H1 (cell line): Measurements from ENCODE around the gene VRK3. TPM values are rescaled to one million over a fixed set of nuclear protein-coding genes. Genes with fewer than 3 reads are reported as not detected.

Source experiments
- CTCF ChIA-PET: fragments of 300-600 bp; sonication (Branson Sonifier 250); formaldehyde crosslinking; loops from one replicate; lab custom pipeline; 2021; ENCODE audit not compliant: partially characterized antibody; lab: Charles Lee
- POLR2A ChIA-PET: fragments of 300-600 bp; sonication (Branson Sonifier 250); formaldehyde crosslinking; loops from one replicate; lab custom pipeline; 2021; ENCODE audit warnings: inconsistent platforms; ENCODE audit not compliant: partially characterized antibody; lab: Charles Lee
- DNase-seq, 2 experiments: peaks; one replicate each; pipeline versions ENCODE4 v3.0.0 to v3.0.0-alpha.2; 2010 to 2022; ENCODE audit warnings: low spot score in 2 of 2, low read depth in 1 of 2, mixed read lengths in 1 of 2
- FAIRE-seq: peaks from 2 replicates; lab custom pipeline; 2011; peaks lifted over from hg19 to GRCh38; lab: Jason Lieb, UNC
- H2AFZ ChIP-seq: 2 replicates; pipeline ENCODE4 v1.8.1; 2012; ENCODE audit warnings: low read length, inconsistent platforms
- H2AK5ac ChIP-seq: 2 replicates; pipeline ENCODE4 v1.6.1; 2013; ENCODE audit warnings: low read depth, low read length
- H2BK120ac ChIP-seq: replicated peaks from 2 replicates; pipeline ENCODE3; 2013; ENCODE audit warnings: low read depth, low read length, inconsistent platforms
- H2BK12ac ChIP-seq: 2 replicates; pipeline ENCODE4 v1.6.1; 2013; ENCODE audit warnings: low read depth, low read length
- H2BK15ac ChIP-seq: 2 replicates; pipeline ENCODE4 v1.6.1; 2013; ENCODE audit warnings: low read length
- H2BK20ac ChIP-seq: 2 replicates; pipeline ENCODE4 v1.6.1; 2013; ENCODE audit warnings: low read length
- H2BK5ac ChIP-seq: 2 replicates; pipeline ENCODE4 v1.6.1; 2013; ENCODE audit warnings: low read depth, low read length
- H3K14ac ChIP-seq: 2 replicates; pipeline ENCODE4 v1.6.1; 2013; ENCODE audit warnings: inconsistent platforms; ENCODE audit not compliant: insufficient read length
- H3K18ac ChIP-seq: 2 replicates; pipeline ENCODE4 v1.6.1; 2013; ENCODE audit warnings: low read length; ENCODE audit errors: extremely low read depth
- H3K23ac ChIP-seq: 2 replicates; pipeline ENCODE4 v1.6.1; 2013; ENCODE audit warnings: inconsistent platforms; ENCODE audit not compliant: insufficient read length
- H3K23me2 ChIP-seq: 2 replicates; pipeline ENCODE4 v1.6.1; 2013; ENCODE audit warnings: low read depth, low read length
- H3K27ac ChIP-seq: 2 replicates; pipeline ENCODE4 v1.6.1; 2011; ENCODE audit warnings: low read depth, low read length, inconsistent platforms
- H3K27me3 ChIP-seq, 4 experiments: replicated peaks in 1 of 4; 1 replicate in 1 of 4; 2 replicates in 3 of 4; pipeline versions ENCODE4 v1.6.1 to v1.8.1; 2011 to 2013; ENCODE audit warnings: low read length in 3 of 4, mild to moderate bottlenecking in 3 of 4, inconsistent platforms in 2 of 4, mixed read lengths in 2 of 4, moderate library complexity in 1 of 4; ENCODE audit not compliant: control insufficient read depth in 3 of 4, insufficient read depth in 3 of 4; ENCODE audit errors: extremely low read depth in 1 of 4
- H3K36me3 ChIP-seq, 4 experiments: 2 replicates each; pipeline versions ENCODE4 v1.6.1 to v1.8.1; 2011 to 2013; ENCODE audit warnings: mild to moderate bottlenecking in 4 of 4, low read length in 3 of 4, moderate library complexity in 2 of 4, control low read depth in 1 of 4, inconsistent platforms in 1 of 4; ENCODE audit not compliant: insufficient read depth in 4 of 4, control insufficient read depth in 2 of 4
- H3K4ac ChIP-seq: replicated peaks from 2 replicates; pipeline ENCODE3; 2013; ENCODE audit warnings: low read length, low read depth, mixed read lengths, inconsistent platforms; ENCODE audit not compliant: insufficient read length
- H3K4me1 ChIP-seq, 4 experiments: replicated peaks in 1 of 4; 1 replicate in 1 of 4; 2 replicates in 3 of 4; pipeline versions ENCODE4 v1.6.1 to v1.8.1; 2011 to 2013; ENCODE audit warnings: low read length in 3 of 4, inconsistent platforms in 2 of 4, mixed read lengths in 1 of 4; ENCODE audit not compliant: insufficient read depth in 4 of 4, control insufficient read depth in 3 of 4
- H3K4me2 ChIP-seq, 2 experiments: 2 replicates each; pipeline versions ENCODE4 v1.6.1 to v1.8.1; 2011 to 2013; ENCODE audit warnings: low read depth in 2 of 2, low read length in 2 of 2, control low read depth in 1 of 2, inconsistent platforms in 1 of 2, mild to moderate bottlenecking in 1 of 2; ENCODE audit not compliant: insufficient read depth in 1 of 2
- H3K4me3 ChIP-seq, 4 experiments: fragments of 200-600, 300-600 bp in 1 of 4; sonication (generic), shearing (Covaris generic), sonication (Bioruptor Twin) in 1 of 4; 2 replicates each; pipeline versions ENCODE4 v1.5.1 to v1.8.1; 2011 to 2016; ENCODE audit warnings: low read length in 4 of 4, low read depth in 3 of 4, control low read depth in 2 of 4, inconsistent platforms in 2 of 4, mild to moderate bottlenecking in 2 of 4, mixed read lengths in 1 of 4, moderate library complexity in 1 of 4; ENCODE audit not compliant: insufficient read depth in 2 of 4; ENCODE audit errors: extremely low read depth in 1 of 4
- H3K56ac ChIP-seq: replicated peaks from 2 replicates; pipeline ENCODE3; 2013; ENCODE audit warnings: low read depth, mild to moderate bottlenecking, mixed read lengths, low read length, inconsistent platforms; ENCODE audit not compliant: insufficient read length
- H3K79me1 ChIP-seq: 2 replicates; pipeline ENCODE4 v1.6.1; 2013; ENCODE audit warnings: low read depth, low read length, control low read depth
- H3K79me2 ChIP-seq, 2 experiments: 2 replicates each; pipeline versions ENCODE4 v1.6.1 to v1.8.1; 2012 to 2013; ENCODE audit warnings: low read length in 2 of 2, mild to moderate bottlenecking in 2 of 2, inconsistent platforms in 1 of 2; ENCODE audit not compliant: insufficient read depth in 2 of 2, control insufficient read depth in 1 of 2
- H3K9ac ChIP-seq, 4 experiments: replicated peaks in 1 of 4; 1 replicate in 1 of 4; 2 replicates in 3 of 4; pipeline versions ENCODE4 v1.6.1 to v1.8.1; 2011 to 2013; ENCODE audit warnings: low read depth in 3 of 4, low read length in 3 of 4, control low read depth in 2 of 4, mild to moderate bottlenecking in 2 of 4, moderate library complexity in 2 of 4, inconsistent platforms in 1 of 4; ENCODE audit errors: extremely low read depth in 1 of 4
- H3K9me3 ChIP-seq, 2 experiments: 2 replicates each; pipeline versions ENCODE4 v1.6.1 to v1.8.1; 2012 to 2013; ENCODE audit warnings: mild to moderate bottlenecking in 2 of 2, moderate library complexity in 2 of 2, control low read depth in 1 of 2, inconsistent platforms in 1 of 2, low read depth in 1 of 2, low read length in 1 of 2, mixed read lengths in 1 of 2; ENCODE audit not compliant: insufficient read depth in 2 of 2
- H4K20me1 ChIP-seq, 2 experiments: replicated peaks in 1 of 2; 2 replicates each; pipeline versions ENCODE3 to v1.8.1; 2011 to 2013; ENCODE audit warnings: inconsistent platforms in 2 of 2, low read length in 2 of 2, mild to moderate bottlenecking in 1 of 2; ENCODE audit not compliant: insufficient read depth in 2 of 2, control insufficient read depth in 1 of 2
- H4K5ac ChIP-seq: 2 replicates; pipeline ENCODE4 v1.6.1; 2013; ENCODE audit warnings: low read length, low read depth, mixed read lengths, inconsistent platforms; ENCODE audit not compliant: insufficient read length
- H4K8ac ChIP-seq: 2 replicates; pipeline ENCODE4 v1.8.0; 2013; ENCODE audit warnings: mild to moderate bottlenecking, moderate library complexity, low read length, inconsistent platforms; ENCODE audit not compliant: insufficient read depth; ENCODE audit errors: extremely low read depth
- H4K91ac ChIP-seq: replicated peaks from 2 replicates; pipeline ENCODE3; 2013; ENCODE audit warnings: low read length, mixed read lengths, inconsistent platforms; ENCODE audit not compliant: insufficient read length
- EGR1 ChIP-seq: IDR thresholded peaks from 2 replicates; pipeline ENCODE4 v1.6.1; 2011; ENCODE audit warnings: low read depth, low read length, borderline replicate concordance
- FOSL1 ChIP-seq: IDR thresholded peaks from 2 replicates; pipeline ENCODE4 v1.6.1; 2011; ENCODE audit warnings: mild to moderate bottlenecking, low read depth, low read length, moderate library complexity; ENCODE audit not compliant: insufficient read depth
- POU5F1 ChIP-seq: IDR thresholded peaks from 2 replicates; pipeline ENCODE4 v1.6.1; 2011; ENCODE audit warnings: low read depth, mild to moderate bottlenecking, low read length, moderate library complexity
- WGBS, 2 experiments: shearing (Covaris generic) in 1 of 2; methylation state at CpG; one replicate each; pipeline versions ENCODE4 v1.1.6 to v1.1.7; 2013 to 2015; ENCODE audit warnings: low lambda C conversion rate in 2 of 2, mixed read lengths in 2 of 2, inconsistent platforms in 1 of 2, low coverage in 1 of 2, missing lambda C conversion rate in 1 of 2; ENCODE audit not compliant: insufficient replicate concordance in 2 of 2, insufficient coverage in 1 of 2, insufficient read length in 1 of 2; ENCODE audit errors: extremely low coverage in 1 of 2, missing lambda C conversion rate in 1 of 2; 5-methylcytosine and 5-hydroxymethylcytosine counted together
- polyA plus RNA-seq, 7 experiments: library from polyadenylated mRNA; depleted of rRNA in 3 of 7; stranded (reverse) in 5 of 7; unstranded in 2 of 7; fragments of >200 nt in 5 of 7; fragments of 200-250 nt in 2 of 7; gene quantifications; 1 replicate in 5 of 7; 2 replicates in 1 of 7; 4 replicates in 1 of 7; pipeline versions ENCODE4 v1.2.1 to v1.2.3, GENCODE V29; 2011 to 2013; ENCODE audit warnings: missing spikeins in 2 of 7, mixed read lengths in 2 of 7
- total RNA-seq: library from RNA; stranded (reverse); fragmentation: NEBNext Ultra II Directional; extraction: Animal tissue kit (Norgen Biotek cat#: 25700); gene quantifications from 2 replicates; pipeline ENCODE4 v1.2.1, GENCODE V29; 2021

VRK3 gene
- total and polyA plus RNA-seq, 2 of the 8 experiments (the other 6 are each of a cell fraction or from before 2014, with no cell fraction given), result 21.3 to 36.1 TPM

DNA sequence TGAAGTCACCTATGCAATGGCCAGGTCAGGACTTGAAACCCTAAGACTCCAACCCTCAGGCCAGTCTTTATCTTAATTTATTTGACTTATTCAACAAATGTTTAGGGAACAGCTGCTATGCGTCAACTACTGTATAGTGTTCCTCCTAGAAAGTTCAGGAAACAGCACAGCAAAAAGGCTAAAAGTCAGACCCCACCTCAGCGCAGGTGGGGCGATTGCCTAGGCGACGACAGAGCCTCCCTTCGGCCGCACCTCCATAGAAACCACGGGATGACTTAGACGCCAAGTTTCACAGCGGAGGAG, 502 bp downstream of the VRK3 start:
- Histone ChIP-seq H4K91ac (no peak overlapping the region), H3K79me1 (no peaks in the 10 kb centered on the region; the same call in 1 of the 2 replicates), H4K8ac (no peak overlapping the region), H3K23me2 (peaks cover 7% of the 10 kb centered on the region; the same call in 1 of the 2 replicates), H3K4me3 (peak overlapping the region; percentile 73 to 92 (median 82)), H2BK20ac (no peak overlapping the region), H3K4ac (no peak overlapping the region), H3K23ac (no peak overlapping the region), H3K9me3 (no peaks in the 10 kb centered on the region), H3K36me3 (peaks cover 0 to 2% (median 0%) of the 10 kb centered on the region in 4 experiments; a peak in 2 of 8 replicates), H2BK15ac (no peak overlapping the region), H3K27ac (0 out of 2 replicates have a peak overlapping the region, but pooled peaks have one; percentile 71), H3K18ac (no peak overlapping the region), H3K4me1 (peaks cover 0 to 6% (median 0%) of the 10 kb centered on the region in 4 experiments; a peak in 3 of 7 replicates), H2BK120ac (no peak overlapping the region), H2AK5ac (no peak overlapping the region), H2BK12ac (no peak overlapping the region), H3K79me2 (peaks cover 3 to 31% of the 10 kb centered on the region in 2 experiments; a peak in 3 of 4 replicates), H3K27me3 (no peaks in the 10 kb centered on the region), H4K5ac (no peak overlapping the region), H3K14ac (no peak overlapping the region), H3K56ac (no peak overlapping the region), H2AFZ (peak overlapping the region; percentile 66; the same call in 1 of the 2 replicates), H3K4me2 (peak overlapping the region; percentile 73 to 81), H4K20me1 (peaks cover 2 to 4% of the 10 kb centered on the region in 2 experiments), H2BK5ac (peak overlapping the region; percentile 53; the same call in 1 of the 2 replicates), H3K9ac (peak overlapping the region in 3 of 4 experiments; percentile 47 to 82 (median 76); a peak in 6 of 7 replicates)
- WGBS, 2 experiments, result 5% methylated on average over 10 of the region's 10 CpGs; no CpG with 5 or more reads in 1 of the 2 experiments
- TF ChIP-seq POU5F1 (no peak), FOSL1 (no peak), EGR1 (no peak)
- POLR2A ChIA-PET, result interaction anchor here (1.3 to 1.7 kb wide), 5 partner anchors 12 to 103 kb away, joined by 3 to 15 read pairs (median 3); partner anchors contain the start of genes ATF5 and NUP62
- no peak for DNase-seq
- no peak for FAIRE-seq
- CTCF ChIA-PET, result interaction anchor here (0.9 kb wide), 1 partner anchor 14 kb away, joined by 3 read pairs; no protein-coding TSS in a partner anchor
